ENCODE measurements around the gene CYP51A1.
A peak's percentile ranks its signal among the peaks of the same experiment; 100 is the strongest.

Gene CYP51A1

GRCh38 chr7:92135052-92135889 is 994 bp upstream of the CYP51A1 start:
- peak overlapping the region; percentile 95 for H3K4me3 ChIP-seq (ENCODE audit: low read depth, low read length)
- no peak for TF ChIP-seq CTCF (IDR thresholded peaks at IDR 0.05; ENCODE audit: borderline replicate concordance, insufficient read depth, low read depth, low read length)

- peak overlapping the region; percentile 95 for H3K4me3 ChIP-seq (ENCODE audit: low read depth, low read length)
- TF ChIP-seq CTCF (IDR thresholded peaks at IDR 0.05; ENCODE audit: borderline replicate concordance, insufficient read depth, low read depth, low read length), result peak; percentile 84
Measured at GRCh38 chr7:92133737-92134270, 473 bp downstream of the CYP51A1 start.

GRCh38 chr7:92133133-92133736 is 1.0 kb downstream of the CYP51A1 start:
- TF ChIP-seq CTCF (IDR thresholded peaks at IDR 0.05; ENCODE audit: borderline replicate concordance, insufficient read depth, low read depth, low read length), result no peak
- peak overlapping the region; percentile 95 for H3K4me3 ChIP-seq (ENCODE audit: low read depth, low read length)

- TF ChIP-seq CTCF (IDR thresholded peaks at IDR 0.05; ENCODE audit: borderline replicate concordance, insufficient read depth, low read depth, low read length), result no peak
- no peak overlapping the region for H3K4me3 ChIP-seq (ENCODE audit: low read depth, low read length)
Measured at GRCh38 chr7:92131764-92132330, 2.4 kb downstream of the CYP51A1 start.

GRCh38 chr7:92131093-92131492 is 3.2 kb downstream of the CYP51A1 start:
- no peak overlapping the region for H3K4me3 ChIP-seq (ENCODE audit: low read depth, low read length)
- no peak for TF ChIP-seq CTCF (IDR thresholded peaks at IDR 0.05; ENCODE audit: borderline replicate concordance, insufficient read depth, low read depth, low read length)

GRCh38 chr7:92121681-92122080 is 12.6 kb downstream of the CYP51A1 start:
- no peak overlapping the region for H3K4me3 ChIP-seq (ENCODE audit: low read depth, low read length)
- no peak for TF ChIP-seq CTCF (IDR thresholded peaks at IDR 0.05; ENCODE audit: borderline replicate concordance, insufficient read depth, low read depth, low read length)
